GM18867 (cell line): ENCODE data around the gene TSPAN18.

Experiments used
- ATAC-seq: cut with Tn5 transposase; IDR thresholded peaks from one replicate; pipeline ENCODE4 v1.9.1; 2021; ENCODE audit warnings: mild to moderate bottlenecking, moderate library complexity; ENCODE audit not compliant: unreplicated experiment

Gene TSPAN18

DNA sequence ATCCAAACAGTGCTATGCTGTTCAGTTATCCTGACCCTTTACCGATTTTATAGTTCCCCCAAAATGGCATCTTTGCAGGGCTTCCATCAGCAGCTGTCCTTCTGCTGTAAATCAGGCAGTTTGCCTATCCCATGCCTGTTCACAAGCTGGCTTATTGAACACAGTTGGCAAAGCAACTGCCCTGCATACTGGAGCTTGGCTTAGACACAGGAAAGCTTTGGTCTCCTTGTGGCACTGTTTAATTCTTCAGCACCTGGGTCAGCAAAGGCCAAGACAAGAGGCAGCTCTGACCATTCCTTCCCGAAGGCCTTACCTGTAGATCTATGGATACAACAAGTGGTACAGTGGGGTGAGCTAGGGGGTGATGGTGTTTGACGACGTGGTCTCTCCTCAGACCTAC, 32.2 kb downstream of the TSPAN18 start:
- no peak for ATAC-seq

DNA sequence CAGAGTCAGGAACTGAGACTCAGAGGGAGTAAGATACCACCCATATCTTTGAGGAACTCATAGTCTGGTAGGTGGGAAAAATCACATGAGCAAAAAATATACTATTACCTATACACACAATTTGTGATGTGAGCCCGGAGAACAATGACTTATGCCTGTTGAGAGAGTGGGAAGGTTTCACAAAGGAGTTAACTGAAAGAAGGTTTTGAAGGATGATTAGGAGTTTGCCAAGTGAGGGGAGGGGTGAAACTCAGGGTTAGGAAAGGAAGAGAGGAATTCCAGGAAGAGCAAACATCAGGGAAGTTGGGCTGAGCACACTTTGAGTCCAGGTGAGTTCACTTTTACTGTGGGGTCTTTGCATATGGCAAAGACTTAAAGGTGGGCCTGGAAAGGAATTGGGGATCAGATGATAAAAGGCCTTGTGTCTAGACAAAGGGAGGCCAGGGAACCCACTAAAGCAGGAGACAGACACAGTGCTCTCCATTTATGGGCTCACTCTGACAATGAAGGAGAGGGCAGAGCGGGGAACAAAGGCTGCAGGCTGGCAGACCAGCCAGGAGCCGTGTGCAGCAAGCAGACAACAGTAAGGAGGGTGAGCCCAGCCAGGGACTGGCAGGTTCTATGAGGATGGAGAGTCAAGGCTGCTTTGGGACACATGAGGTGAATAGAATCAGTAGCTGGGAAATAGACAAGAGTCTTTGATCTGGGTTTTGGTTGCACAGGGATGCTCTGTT, 33.1 kb downstream of the TSPAN18 start:
- no peak for ATAC-seq

DNA sequence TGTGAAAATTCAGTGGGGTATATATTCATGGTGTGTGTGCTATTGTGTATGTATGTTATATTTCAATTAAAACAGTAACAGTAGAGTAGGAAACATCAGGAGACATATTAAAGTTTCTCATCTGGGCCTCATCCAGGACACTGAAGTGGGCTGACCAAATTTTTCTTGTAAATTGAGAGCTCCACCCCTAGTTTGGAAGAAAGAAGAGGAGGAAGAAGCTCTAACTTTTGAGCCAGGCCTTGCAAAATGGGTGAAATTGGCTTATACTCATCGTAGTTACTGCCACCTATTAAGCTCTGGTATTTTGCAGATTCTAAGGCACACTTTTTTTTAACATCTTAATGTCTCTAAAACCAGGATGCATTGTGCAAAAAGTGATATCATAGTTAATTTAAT, 33.7 kb downstream of the TSPAN18 start:
- no peak for ATAC-seq

DNA sequence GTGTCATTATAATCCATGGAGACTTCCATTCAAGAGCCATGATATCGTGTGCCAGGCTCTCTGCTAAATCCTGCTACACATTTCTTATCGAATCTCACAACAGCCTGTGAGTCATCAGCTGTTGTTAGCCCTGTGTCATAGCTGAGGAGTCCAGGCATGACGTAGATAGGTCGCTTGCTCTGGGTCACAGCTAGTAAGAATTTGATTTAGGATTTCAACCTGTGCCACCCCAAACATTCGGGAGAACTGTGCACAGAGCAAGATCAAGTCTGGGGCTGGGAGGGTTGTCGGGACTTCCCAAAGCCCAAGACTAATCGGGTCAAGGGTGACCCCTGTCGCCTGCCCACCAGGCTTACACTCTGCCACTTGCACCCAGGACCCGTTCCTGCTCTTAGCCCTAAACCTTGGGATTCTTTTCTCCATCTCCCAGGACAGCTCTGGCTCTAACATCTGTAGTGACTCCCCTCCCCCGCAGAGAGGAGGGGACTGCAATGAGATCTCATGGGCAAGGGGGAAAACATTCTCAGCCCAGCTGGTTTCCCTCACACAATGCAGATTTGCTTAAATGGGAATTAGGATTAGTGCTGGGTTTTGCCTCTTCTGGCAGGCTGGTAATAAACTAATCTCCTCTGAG, 34.3 kb downstream of the TSPAN18 start:
- no peak for ATAC-seq

DNA sequence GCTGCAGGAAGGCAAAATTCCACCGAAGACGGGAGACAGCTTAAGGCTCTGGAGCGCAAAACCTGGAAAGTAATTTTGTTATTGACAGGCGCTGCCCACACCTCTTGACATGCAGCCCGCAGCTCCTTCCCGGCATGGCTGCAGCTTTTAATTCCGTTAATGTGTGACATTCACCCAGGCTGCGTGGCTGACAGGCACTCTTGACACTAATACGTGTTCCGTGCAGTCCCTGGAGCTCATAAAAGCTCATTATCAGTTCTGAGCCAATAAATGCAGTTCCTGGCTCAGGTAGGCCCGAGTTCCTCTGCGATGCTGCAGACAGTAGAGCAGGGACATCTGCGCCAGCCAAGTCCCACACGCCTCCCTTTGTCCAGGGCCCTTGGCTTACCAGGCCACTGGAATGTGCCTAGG, 34.8 kb downstream of the TSPAN18 start:
- ATAC-seq: no peak

DNA sequence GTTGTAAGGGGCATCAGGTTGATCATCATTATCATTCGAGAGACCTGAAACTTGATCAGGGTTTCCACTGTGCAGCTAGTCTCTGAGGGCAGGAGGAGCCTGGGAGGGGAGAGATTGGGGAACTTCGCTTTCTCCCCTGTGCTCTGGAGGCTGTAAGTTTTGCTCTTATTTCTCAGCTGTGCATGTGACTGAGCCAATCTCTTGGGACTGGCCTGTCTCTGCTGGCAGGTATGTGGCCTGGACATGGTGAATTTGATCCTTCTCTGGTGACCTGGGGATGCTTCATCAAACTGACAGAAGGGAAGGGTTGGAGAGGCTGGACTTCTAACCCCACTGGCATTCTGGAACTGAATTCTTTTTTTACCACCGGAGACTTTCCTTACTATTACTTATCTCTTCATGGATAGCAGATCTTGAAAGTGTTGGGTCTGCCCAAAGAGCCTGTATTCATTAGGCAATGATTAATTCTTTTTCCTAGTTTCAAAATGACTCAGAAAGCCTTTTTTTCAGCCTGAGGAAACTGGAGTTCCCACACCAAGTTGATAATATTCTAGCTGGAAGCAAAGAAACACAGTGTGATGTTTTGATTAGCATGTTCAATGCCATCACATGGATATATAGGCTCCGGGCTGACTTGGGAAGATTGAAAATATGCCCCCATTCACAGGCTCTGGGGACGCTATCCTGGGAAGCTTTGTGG, 36.5 kb downstream of the TSPAN18 start:
- ATAC-seq: no peak

DNA sequence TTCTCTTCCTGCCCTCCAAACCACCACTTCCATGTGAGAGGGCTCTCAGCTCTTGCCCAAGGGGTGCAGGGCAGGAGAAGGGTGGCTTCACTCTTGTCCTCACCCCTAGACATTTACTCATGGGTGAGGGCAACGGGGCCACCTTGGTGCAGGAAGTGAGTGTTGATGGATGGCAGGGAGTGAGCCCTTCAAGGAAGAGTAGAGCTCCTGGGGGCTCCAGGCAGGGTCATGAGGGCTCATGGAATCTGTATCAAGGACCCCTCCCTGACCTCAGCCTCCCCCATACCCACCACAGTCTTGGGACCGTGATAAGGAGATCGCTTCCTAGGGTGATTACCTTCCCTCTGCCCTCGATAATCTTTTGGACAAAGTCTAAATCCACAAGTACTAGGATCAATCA, 37.8 kb downstream of the TSPAN18 start:
- ATAC-seq: no peak

DNA sequence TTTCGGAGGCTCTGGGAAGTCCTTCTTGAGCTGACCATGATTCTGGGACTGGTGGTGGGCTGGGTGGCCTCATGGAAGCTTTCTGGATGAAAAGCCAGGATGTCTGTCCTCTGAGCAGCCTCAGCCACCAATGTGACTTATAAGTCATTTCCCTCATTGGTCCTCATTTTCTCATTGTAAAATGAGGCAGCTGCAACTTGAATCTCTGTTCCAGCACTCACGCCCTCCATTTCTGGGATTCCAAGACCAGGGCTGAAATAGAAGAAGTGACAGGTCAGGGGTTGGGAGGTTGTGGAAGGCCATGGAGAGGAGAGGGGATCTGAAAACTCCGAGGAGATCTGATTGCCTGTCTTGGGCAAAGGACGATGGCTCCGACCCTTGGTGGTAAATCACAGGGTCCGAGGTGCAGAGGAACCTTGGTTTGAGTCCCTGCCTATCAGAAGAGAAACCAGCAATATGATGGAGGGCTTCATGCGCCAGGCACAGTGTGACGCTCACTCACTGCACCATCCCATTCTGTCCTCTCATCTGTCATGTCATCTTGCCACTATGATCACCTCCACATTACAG, 38.3 kb downstream of the TSPAN18 start:
- ATAC-seq: no peak

DNA sequence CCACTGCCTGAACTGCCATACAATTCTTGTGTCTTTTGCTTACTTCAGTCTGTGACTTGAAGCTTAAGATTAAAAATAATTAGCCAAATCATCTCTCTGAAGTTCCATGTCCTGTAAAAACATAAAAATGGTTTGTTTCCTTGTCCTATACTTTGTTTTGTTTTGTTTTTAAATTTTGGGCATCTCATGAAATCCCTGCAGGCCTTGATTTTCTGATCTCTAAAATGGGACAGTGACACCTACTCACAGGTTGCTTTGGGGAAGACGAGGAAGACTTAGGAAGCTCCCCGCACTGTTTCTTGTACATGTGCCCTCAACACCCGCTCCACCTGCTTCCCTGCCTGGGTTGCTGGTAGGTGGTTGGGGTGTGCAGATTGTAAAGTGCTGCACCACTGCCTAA, 38.9 kb downstream of the TSPAN18 start:
- no peak for ATAC-seq

DNA sequence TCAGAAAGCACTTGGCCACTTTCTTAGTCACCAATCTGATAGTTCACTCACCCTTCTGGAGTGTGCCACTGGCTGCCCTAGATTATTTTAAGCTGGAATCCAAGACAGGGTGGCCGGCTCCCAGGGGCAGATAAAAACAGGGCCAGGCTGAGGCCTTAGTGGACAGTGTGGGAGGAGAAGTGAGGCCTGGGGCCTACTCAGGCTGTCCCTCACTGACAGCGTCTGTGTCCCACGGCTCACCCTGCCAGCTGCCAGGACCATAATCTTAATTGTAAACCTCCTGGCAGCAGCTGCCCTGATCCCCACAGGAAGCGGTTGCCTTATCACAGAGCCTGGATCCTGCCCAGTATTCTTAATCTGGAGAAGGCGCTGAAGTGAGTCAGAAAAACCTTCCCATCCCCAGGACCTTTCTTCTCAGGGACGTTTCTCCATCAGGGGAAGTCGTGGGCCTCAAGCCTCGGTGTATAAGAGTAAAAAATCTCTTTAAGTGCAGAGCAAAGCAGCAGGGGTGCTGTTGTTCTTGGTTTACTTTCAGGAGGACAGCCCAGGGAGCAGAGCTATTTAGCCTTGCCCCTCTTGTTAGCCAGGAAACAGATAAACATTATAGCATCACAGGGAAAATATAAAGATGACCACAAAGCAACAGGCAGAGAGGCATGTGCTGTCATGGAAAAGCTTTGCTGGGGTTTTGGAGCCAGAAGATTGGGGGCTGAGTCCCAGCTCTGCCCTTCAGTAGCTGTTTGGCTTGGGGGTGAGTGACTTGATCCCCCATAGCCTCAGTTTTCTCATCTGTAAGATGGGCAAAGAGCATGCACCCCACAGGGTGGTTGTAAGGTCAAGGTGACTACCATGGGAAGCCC, 39.6 kb downstream of the TSPAN18 start:
- ATAC-seq: no peak

DNA sequence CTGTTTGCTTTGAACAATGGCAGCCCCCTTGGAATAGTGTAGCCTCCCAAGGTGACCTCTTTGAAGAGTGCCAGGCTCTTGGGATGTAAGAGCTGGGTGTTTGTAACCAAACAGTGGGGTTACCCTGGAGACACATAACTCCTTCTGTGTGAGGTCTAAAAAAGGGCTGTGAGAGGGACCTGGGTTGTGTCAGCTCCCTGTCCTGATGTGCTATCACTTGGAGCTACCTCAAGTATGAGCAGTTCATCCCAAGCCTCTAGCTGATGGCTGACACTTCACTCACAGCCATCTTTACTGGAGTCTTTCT, 40.2 kb downstream of the TSPAN18 start:
- ATAC-seq: no peak

DNA sequence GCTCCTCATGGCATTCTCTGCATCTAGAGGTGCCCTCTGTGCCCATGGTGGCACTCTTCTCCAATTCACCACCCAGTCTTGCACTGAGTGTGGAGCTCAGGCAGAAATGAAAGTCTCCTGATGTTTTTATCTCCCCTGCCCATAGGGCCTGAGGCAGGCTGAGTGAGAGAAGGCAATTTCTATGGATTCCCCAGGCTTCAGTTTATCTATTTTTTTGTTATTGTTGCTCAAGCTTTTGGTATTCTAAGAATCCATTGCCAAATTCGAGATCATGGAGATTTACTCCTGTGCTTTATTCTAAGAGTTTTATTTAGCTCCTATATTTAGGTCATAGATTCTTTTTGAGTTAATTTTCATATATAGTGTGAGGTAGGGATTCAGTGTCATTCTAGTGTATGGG, 40.7 kb downstream of the TSPAN18 start:
- no peak for ATAC-seq

DNA sequence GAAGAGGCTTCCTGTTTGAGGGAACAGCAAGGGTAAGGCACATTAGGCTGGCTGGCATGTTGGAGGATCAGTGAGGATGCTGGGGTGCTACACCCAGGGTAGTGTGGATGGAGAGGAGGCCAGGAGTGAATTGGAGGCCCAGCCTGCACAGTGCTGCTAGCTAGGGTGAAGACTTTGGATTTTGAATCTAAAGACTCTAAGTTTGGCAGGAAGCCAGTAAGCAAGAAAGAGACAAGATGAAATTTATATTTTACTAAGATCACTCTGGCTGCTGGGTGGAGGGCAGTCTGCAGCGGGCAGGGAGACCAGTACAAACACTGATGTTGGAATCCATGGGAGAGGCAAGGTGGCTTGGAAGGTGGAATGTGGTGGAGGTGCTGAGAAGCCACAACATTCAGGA, 43.6 kb downstream of the TSPAN18 start:
- ATAC-seq: no peak

DNA sequence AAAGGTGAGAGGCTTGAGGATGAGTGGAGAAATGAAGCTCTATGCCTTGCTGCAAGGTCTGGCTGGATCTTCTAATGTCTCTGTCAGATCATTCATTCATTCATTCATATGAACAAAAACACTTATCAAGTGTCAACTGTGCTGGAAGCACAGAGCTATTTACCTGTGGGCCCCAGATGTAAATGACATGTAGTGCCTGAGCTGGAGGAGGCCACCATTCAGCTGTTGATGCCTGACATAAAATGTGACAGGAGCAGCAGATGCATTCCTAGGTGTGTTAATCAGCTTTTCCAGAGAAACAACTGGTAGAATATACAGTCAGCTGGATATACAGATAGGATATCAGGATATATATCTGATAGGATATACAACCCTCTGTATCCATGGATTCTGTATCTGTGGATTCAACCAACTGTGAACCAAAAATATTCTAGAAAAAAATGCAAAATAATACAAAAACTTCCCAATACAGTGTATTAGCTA, 44.5 kb downstream of the TSPAN18 start:
- no peak for ATAC-seq

DNA sequence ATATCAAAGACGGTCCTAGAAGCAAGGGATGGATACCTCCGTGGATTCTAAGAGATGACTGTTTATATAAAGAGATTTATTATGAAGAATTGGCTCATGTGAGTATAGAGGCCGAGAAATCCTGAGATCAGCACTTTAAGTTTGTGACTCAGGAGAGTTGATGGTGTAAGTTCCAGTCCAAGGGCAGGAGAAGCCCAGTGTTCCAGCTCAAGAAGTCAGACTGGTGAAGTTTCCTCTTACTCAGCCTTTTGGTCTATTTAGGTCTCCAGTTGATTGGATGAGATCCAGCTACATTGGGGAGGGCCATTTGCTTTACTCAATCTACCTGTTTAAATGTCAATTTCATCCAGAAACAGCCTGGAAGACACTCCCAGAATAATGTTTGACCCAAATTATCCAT, 45.1 kb downstream of the TSPAN18 start:
- ATAC-seq: no peak

DNA sequence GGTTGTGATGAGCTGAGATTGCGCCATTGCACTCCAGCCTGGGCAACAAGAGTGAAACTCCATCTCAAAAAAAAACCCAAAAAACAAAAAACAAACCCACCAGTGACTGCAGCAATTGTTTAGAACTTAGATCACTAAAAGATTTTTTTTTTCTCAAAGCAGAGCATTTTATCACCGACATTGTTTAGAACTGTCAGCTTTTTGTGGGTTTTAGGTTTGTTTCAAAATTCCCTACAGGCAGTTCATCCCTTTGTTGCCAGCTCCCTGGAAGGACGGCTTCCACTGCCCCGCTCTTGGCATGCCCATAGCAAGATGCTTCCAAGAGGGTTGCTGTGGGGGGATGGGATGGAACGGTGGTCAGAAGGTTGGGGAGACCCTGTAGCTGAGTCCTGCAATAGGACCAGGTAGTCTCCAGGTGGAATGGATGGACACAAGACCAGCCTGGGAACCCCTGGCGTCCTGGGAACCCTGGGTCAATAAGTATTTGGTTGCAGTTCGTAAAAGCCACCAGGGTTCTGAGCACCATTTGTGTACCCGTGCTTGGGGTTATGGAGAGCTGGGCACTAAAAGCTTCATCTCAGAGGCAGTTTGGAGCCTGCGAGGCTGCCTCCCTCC, 46.7 kb downstream of the TSPAN18 start:
- no peak for ATAC-seq

DNA sequence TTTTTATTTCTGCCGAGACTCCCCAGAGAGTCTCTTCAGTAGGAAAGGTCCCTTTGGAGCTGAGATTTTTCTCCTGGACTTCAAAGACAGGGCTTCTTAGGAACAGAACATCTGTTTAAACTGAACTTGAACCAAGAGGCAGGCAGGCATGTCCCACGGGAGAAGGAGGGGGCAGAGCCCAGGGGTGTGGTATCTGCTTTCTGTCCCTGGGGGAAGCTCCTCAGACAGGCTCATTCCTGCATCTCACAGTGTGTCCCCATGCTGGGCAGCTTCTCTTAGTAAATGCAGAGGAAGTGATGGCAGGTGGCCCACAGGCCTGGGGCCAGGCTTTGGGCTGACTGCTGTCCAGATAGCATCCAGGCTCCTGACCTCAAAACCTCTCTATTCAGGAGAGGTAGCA, 47.3 kb downstream of the TSPAN18 start:
- ATAC-seq: no peak

DNA sequence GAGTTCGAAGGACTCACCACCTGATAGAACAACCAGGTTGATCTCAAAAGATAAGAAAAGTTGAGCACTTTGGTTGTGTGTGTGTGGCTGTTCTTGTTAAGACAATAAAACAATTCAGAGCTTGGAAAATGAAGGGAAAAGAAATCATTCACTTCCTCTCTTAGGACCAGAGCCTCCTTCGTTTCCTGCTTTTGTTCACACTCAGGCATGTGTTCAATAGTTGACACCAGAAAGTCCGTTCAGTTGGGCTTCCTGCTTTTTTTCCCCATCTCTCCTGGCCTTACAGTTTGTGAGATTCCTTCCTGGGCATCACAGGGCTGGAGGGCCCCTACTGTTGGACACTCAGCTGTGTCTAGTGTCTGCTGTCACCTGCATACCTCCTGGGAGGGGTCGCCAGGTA, 48.0 kb downstream of the TSPAN18 start:
- ATAC-seq: no peak

DNA sequence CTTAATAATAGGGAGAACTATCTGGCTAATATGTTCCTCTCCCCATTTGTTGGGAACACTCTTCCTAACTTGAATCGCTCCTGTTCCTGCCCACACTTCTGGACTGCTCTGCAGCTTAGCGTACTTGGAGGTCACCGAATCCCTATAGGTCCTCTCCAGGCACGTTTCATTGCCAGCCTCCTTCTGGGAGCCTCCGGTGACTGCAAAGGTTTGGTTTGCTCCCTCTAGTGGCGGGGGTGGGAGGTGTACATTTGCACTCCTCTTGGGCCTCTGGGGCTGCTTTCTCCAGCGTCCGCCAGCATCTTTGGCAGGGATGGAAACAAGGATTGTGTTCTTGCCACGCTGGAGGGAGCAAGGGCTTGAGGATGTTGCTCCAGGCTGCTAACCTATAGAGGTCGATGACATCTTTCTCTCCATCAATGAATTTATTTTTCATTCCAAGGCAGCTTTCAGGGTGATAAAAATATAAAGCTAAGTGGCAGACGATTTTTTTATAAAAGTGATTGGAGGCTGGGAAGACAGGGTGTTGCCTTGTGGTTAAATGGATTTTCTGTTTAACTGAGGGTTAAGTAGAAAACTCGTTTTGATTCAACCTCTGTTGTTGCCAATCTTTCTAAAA, 48.7 kb downstream of the TSPAN18 start:
- ATAC-seq: no peak

DNA sequence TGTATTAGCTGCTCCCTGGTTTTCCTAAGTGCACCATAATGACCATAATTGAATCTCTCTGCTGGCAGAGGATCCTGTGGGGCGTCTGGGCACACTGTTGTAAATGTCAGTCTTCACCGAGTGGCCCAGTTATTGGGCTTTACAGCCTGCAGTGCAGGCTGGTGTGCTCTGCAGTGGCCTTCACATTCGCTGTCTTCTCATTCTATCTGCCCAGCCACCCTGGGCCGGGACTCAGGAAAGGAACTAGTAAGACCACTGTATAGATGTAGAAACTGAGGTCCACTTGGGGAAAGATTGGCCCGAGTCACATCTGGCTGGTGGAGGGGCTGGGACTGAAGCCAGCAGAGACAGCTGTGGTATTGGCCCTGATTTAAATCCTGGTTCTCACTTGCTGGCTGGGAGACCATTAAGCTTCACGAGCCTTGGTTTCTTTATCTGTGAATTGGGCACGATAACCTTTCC, 49.3 kb downstream of the TSPAN18 start:
- ATAC-seq: no peak
